Mesendoderm (in vitro differentiated cells): ENCODE results near the gene SPEF2.

Experiments
- DNase-seq: peaks from one replicate; pipeline ENCODE4 v3.0.0; 2013
- H2AK5ac ChIP-seq: 2 replicates; pipeline ENCODE4 v1.6.1; 2013; ENCODE audit warnings: low read length, inconsistent platforms
- H2BK120ac ChIP-seq: 2 replicates; pipeline ENCODE4 v1.6.1; 2013; ENCODE audit warnings: low read depth, mild to moderate bottlenecking, low read length, moderate library complexity, mixed read lengths
- H2BK15ac ChIP-seq: replicated peaks from 2 replicates; pipeline ENCODE4 v1.6.1; 2013; ENCODE audit warnings: low read depth, mild to moderate bottlenecking, moderate library complexity
- H2BK5ac ChIP-seq: 2 replicates; pipeline ENCODE4 v1.6.1; 2013; ENCODE audit warnings: low read length, inconsistent platforms
- H3K18ac ChIP-seq: 2 replicates; pipeline ENCODE4 v1.6.1; 2013; ENCODE audit warnings: mild to moderate bottlenecking, low read length, mixed read lengths
- H3K23ac ChIP-seq: one replicate; pipeline ENCODE4 v1.6.1; 2013; ENCODE audit warnings: low read length
- H3K27ac ChIP-seq: 2 replicates; pipeline ENCODE4 v1.5.1; 2013; ENCODE audit warnings: low read depth, mild to moderate bottlenecking, inconsistent platforms, low read length, moderate library complexity
- H3K27me3 ChIP-seq: 2 replicates; pipeline ENCODE4 v1.6.1; 2013; ENCODE audit warnings: low read length, control low read depth, mild to moderate bottlenecking, inconsistent platforms; ENCODE audit not compliant: insufficient read depth, poor library complexity
- H3K36me3 ChIP-seq: 2 replicates; pipeline ENCODE4 v1.6.1; 2013; ENCODE audit warnings: low read length, inconsistent platforms; ENCODE audit not compliant: control insufficient read depth, insufficient read depth
- H3K4ac ChIP-seq: one replicate; pipeline ENCODE4 v1.6.1; 2013; ENCODE audit warnings: low read depth, mild to moderate bottlenecking, low read length, moderate library complexity
- H3K4me1 ChIP-seq: 2 replicates; pipeline ENCODE4 v1.6.1; 2013; ENCODE audit warnings: low read depth, low read length, inconsistent platforms; ENCODE audit not compliant: control insufficient read depth
- H3K4me2 ChIP-seq: 2 replicates; pipeline ENCODE4 v1.6.1; 2013; ENCODE audit warnings: low read length
- H3K4me3 ChIP-seq: 2 replicates; pipeline ENCODE4 v1.5.1; 2013; ENCODE audit warnings: mild to moderate bottlenecking, low read length
- H3K56ac ChIP-seq: one replicate; pipeline ENCODE4 v1.6.1; 2013; ENCODE audit warnings: low read length
- H3K79me1 ChIP-seq: 2 replicates; pipeline ENCODE4 v1.6.1; 2013; ENCODE audit warnings: low read length, inconsistent platforms
- H3K79me2 ChIP-seq: 2 replicates; pipeline ENCODE4 v1.6.1; 2013; ENCODE audit warnings: mild to moderate bottlenecking, low read length; ENCODE audit not compliant: control insufficient read depth, insufficient read depth
- H3K9ac ChIP-seq: 2 replicates; pipeline ENCODE4 v1.6.1; 2013; ENCODE audit warnings: low read length, inconsistent platforms
- H4K5ac ChIP-seq: one replicate; pipeline ENCODE4 v1.6.1; 2013; ENCODE audit warnings: low read length
- H4K8ac ChIP-seq: one replicate; pipeline ENCODE4 v1.6.1; 2013; ENCODE audit warnings: low read depth, mild to moderate bottlenecking, control low read depth, low read length, moderate library complexity
- WGBS: extraction: QIAGEN DNeasy Blood & Tissue Kit; methylation state at CpG from one replicate; pipeline ENCODE4 v1.1.7; 2013; ENCODE audit warnings: low lambda C conversion rate, missing lambda C conversion rate; ENCODE audit not compliant: insufficient coverage; ENCODE audit errors: extremely low coverage; 5-methylcytosine and 5-hydroxymethylcytosine counted together

SPEF2 gene

DNA sequence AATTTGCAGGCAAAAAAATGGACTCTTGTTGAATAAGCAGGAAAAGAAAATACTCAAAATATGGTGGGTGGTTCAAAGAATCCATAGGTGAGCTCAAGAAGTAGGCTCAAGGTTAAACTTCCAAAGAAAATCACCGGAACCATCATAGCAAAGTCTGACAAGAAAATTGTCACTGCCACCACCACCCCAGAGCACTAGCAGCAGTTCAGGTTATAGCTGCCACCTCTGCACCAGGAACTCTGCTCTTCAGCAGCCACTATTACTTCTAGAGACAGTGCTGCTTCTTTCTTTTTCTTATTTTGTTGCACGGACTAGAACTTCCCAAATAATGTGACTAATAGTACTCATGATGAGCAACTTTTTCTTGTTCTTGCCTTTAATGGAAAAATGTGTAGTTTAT lies 70.3 kb downstream of the SPEF2 start:
- H4K5ac ChIP-seq = no peak overlapping the region
- no peaks in the 10 kb centered on the region for H3K79me2 ChIP-seq
- H3K4me1 ChIP-seq = no peaks in the 10 kb centered on the region
- no peak overlapping the region for H3K27ac ChIP-seq
- no CpG with 5 or more reads among the region's 2 CpGs for WGBS
- H3K18ac ChIP-seq = no peak overlapping the region
- no peak overlapping the region for H4K8ac ChIP-seq
- no peak overlapping the region for H3K4me3 ChIP-seq
- no peaks in the 10 kb centered on the region for H3K79me1 ChIP-seq
- H2AK5ac ChIP-seq = no peak overlapping the region
- no peak overlapping the region for H2BK120ac ChIP-seq
- H3K27me3 ChIP-seq = no peaks in the 10 kb centered on the region
- H3K9ac ChIP-seq = no peak overlapping the region
- no peak overlapping the region for H3K23ac ChIP-seq
- H2BK15ac ChIP-seq = no peak overlapping the region
- H3K56ac ChIP-seq = no peak overlapping the region
- no peaks in the 10 kb centered on the region for H3K36me3 ChIP-seq
- no peak overlapping the region for H3K4me2 ChIP-seq
- DNase-seq = no peak
- H2BK5ac ChIP-seq = no peak overlapping the region
- no peak overlapping the region for H3K4ac ChIP-seq

DNA sequence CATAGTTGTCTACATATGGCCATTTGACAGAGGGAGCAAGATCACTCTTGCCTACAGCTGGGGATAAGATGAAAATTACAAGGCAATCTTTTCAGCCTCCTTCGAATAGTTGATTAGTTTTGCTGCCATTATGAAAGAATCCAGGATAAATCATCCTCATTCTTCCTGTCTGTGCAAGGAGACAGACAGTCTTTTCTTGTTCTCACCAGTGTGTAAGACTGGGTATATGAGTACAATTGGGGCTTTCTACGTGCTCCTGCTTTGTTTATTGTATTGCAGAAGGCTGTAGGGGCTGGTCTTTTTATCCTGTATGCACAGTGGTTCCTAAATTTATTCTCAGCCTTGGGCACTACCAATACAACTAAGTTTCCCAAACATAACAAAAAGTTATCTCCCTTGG lies 76.8 kb downstream of the SPEF2 start:
- Histone ChIP-seq H3K36me3 (no peaks in the 10 kb centered on the region), H4K8ac (no peak overlapping the region), H3K4me1 (no peaks in the 10 kb centered on the region), H3K4me3 (no peak overlapping the region), H3K4ac (no peak overlapping the region), H3K18ac (no peak overlapping the region), H3K56ac (no peak overlapping the region), H3K9ac (no peak overlapping the region), H4K5ac (no peak overlapping the region), H3K27ac (no peak overlapping the region), H3K79me2 (no peaks in the 10 kb centered on the region), H3K23ac (no peak overlapping the region), H3K4me2 (no peak overlapping the region), H2BK15ac (no peak overlapping the region), H3K79me1 (no peaks in the 10 kb centered on the region), H2BK120ac (no peak overlapping the region), H3K27me3 (no peaks in the 10 kb centered on the region), H2AK5ac (no peak overlapping the region), H2BK5ac (no peak overlapping the region)
- DNase-seq = no peak
- WGBS = no CpG with 5 or more reads among the region's 2 CpGs

DNA sequence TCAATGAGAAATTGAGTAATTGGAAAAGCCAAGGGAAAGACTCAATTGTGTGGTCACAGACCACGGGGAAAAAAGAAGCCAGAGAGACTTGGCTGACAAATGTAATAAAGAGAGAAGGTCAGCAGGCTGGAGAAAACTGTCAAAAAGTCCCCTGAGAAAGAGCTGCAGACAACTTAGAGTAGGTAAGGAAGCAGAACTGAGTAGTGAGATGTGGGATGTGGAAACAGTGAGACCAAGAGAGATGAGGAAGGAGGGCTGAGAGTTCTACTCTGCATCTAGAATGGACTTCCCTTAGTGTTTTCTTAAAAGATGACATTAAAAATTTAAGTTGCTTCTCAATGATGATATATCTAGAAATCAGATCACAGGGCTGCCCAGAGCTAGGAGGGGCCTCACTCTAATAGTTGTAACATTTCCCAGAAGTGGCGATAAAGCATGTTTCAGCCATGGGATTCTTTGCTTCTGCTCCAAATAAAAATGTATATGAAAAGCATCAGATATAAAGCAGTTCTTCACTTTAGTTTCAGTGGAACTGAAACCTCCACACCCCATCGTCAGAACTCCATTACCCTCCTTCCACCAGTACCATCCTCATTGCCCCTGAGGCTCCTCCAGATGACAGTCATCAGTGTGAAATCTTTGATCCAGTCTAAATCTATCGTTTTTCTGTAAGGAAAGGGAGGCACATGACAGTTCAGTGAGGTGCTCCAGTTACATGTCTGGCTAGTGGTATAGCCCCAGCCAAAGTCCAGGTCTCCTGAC lies 80.6 kb downstream of the SPEF2 start:
- Histone ChIP-seq H4K5ac (no peak overlapping the region), H4K8ac (no peak overlapping the region), H2BK120ac (no peak overlapping the region), H3K18ac (no peak overlapping the region), H3K36me3 (no peaks in the 10 kb centered on the region), H3K9ac (no peak overlapping the region), H3K4ac (no peak overlapping the region), H3K79me1 (no peaks in the 10 kb centered on the region), H3K27ac (no peak overlapping the region), H2BK15ac (no peak overlapping the region), H3K4me1 (no peaks in the 10 kb centered on the region), H3K56ac (no peak overlapping the region), H2BK5ac (no peak overlapping the region), H3K23ac (no peak overlapping the region), H3K27me3 (no peaks in the 10 kb centered on the region), H3K4me2 (no peak overlapping the region), H2AK5ac (no peak overlapping the region), H3K4me3 (no peak overlapping the region), H3K79me2 (no peaks in the 10 kb centered on the region)
- DNase-seq = no peak
- no CpG with 5 or more reads among the region's 4 CpGs for WGBS

DNA sequence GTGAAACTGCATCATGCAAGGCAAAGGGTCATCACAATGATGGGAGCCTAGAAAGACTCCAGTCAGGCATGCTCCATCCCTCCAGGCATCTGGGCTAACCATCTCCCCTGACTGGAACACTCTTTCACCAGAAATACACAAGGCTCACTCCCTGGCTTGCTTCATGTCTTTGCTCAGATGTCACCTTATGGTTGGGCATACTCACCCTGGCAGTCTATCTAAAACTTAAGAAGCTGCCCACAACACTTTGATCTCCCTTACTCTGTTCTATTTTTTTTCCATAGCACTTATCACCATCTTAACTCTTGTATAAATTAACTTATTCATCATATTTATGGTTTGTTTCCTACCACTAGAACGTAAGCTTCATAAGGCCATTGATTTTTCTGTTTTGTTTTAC lies 90.0 kb downstream of the SPEF2 start:
- H2BK15ac ChIP-seq = no peak overlapping the region

DNA sequence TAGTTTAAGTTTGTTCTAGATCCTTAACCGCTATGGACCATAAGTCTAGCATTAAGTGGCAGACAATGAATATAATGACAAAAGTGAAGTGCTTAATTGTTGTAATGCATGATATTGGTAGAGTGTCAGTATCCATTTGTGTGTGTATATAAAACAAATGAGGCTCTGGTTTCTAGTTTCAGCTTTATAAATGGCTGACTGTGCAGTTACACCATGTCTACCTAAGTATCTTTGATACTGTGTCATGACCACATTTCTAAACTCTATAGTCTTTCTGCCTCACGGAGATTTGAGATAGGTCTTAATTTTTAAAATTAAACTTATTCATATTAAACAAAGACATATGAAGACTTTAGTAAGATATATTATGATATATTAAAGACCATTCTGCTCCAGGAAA lies 92.0 kb downstream of the SPEF2 start:
- no peak overlapping the region for H2BK15ac ChIP-seq
- no peaks in the 10 kb centered on the region for H3K36me3 ChIP-seq
- H3K18ac ChIP-seq = no peak overlapping the region
- no peaks in the 10 kb centered on the region for H3K79me1 ChIP-seq
- H2BK5ac ChIP-seq = no peak overlapping the region
- no peak overlapping the region for H3K4me2 ChIP-seq
- H2BK120ac ChIP-seq = no peak overlapping the region
- no peak for DNase-seq
- no peak overlapping the region for H4K8ac ChIP-seq
- no peak overlapping the region for H3K23ac ChIP-seq
- no CpG with 5 or more reads among the region's 2 CpGs for WGBS
- H3K27ac ChIP-seq = no peak overlapping the region
- no peak overlapping the region for H3K9ac ChIP-seq
- no peaks in the 10 kb centered on the region for H3K27me3 ChIP-seq
- H3K79me2 ChIP-seq = no peaks in the 10 kb centered on the region
- H3K56ac ChIP-seq = no peak overlapping the region
- H3K4ac ChIP-seq = no peak overlapping the region
- H2AK5ac ChIP-seq = no peak overlapping the region
- H4K5ac ChIP-seq = no peak overlapping the region
- no peaks in the 10 kb centered on the region for H3K4me1 ChIP-seq
- no peak overlapping the region for H3K4me3 ChIP-seq

More for the DNA sequence above, 90.0 kb downstream of the SPEF2 start:
- H3K56ac ChIP-seq = no peak overlapping the region
- no peaks in the 10 kb centered on the region for H3K4me1 ChIP-seq
- no peaks in the 10 kb centered on the region for H3K79me2 ChIP-seq
- H2AK5ac ChIP-seq = no peak overlapping the region
- no peak overlapping the region for H3K23ac ChIP-seq
- H3K9ac ChIP-seq = no peak overlapping the region
- no peaks in the 10 kb centered on the region for H3K27me3 ChIP-seq
- H3K18ac ChIP-seq = no peak overlapping the region
- no peak overlapping the region for H2BK5ac ChIP-seq
- no peak overlapping the region for H3K4me2 ChIP-seq
- no peaks in the 10 kb centered on the region for H3K36me3 ChIP-seq
- no peaks in the 10 kb centered on the region for H3K79me1 ChIP-seq
- no peak overlapping the region for H3K4ac ChIP-seq
- H2BK120ac ChIP-seq = no peak overlapping the region
- H4K8ac ChIP-seq = no peak overlapping the region
- no peak for DNase-seq
- WGBS = no CpG with 5 or more reads among the region's 1 CpG
- H3K4me3 ChIP-seq = no peak overlapping the region
- H3K27ac ChIP-seq = no peak overlapping the region
- H4K5ac ChIP-seq = no peak overlapping the region

DNA sequence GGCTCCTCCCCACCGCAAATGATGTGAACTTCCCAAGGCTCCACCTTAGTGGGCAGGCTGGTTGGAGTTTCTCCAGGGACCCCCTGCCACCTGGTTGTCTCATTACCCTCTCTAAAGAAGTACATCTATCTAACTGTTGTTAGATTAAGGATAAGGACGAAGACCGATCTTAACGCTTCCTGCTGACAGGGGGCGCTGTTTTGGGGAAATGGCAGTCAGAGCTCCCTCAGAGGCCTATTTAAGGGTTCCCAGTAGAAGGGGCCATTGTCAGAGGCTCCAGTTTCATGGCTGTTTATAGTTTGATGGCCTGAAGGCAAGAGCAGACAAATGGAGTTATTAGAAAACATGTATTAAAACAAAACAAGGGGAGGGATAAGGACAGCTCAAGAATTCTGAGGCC lies 100.1 kb downstream of the SPEF2 start:
- H3K27ac ChIP-seq = no peak overlapping the region
- H2AK5ac ChIP-seq = no peak overlapping the region

More for the DNA sequence above, 100.1 kb downstream of the SPEF2 start:
- Histone ChIP-seq H3K4ac (no peak overlapping the region), H3K23ac (no peak overlapping the region), H3K4me3 (no peak overlapping the region), H3K4me1 (no peaks in the 10 kb centered on the region), H2BK120ac (no peak overlapping the region), H3K36me3 (no peaks in the 10 kb centered on the region), H3K56ac (no peak overlapping the region), H3K18ac (no peak overlapping the region), H3K79me2 (no peaks in the 10 kb centered on the region), H3K79me1 (no peaks in the 10 kb centered on the region), H4K5ac (no peak overlapping the region), H4K8ac (no peak overlapping the region), H3K4me2 (no peak overlapping the region), H2BK5ac (no peak overlapping the region), H2BK15ac (no peak overlapping the region), H3K9ac (no peak overlapping the region), H3K27me3 (no peaks in the 10 kb centered on the region)
- peak; percentile 10 for DNase-seq
- WGBS = no CpG with 5 or more reads among the region's 5 CpGs
